Lower leg skin (tissue), 4 donors: Measurements from ENCODE around the gene ATP8A2. TPM values are rescaled to one million over a fixed set of nuclear protein-coding genes. Genes with fewer than 3 reads are reported as not detected.
"Not testable (repeated sequence)": the region's sequence is repeated elsewhere in the genome, so short reads cannot be mapped to it uniquely, and the experiment has no call there.

ENCODE experiments used
- DNase-seq, 2 donors: peaks; one replicate each; pipeline ENCODE4 v3.0.0-alpha.2; 2019; ENCODE audit warnings: low spot score in 2 of 2
- H3K4me3 ChIP-seq: fragments of 200-600 bp; sonication (generic); 2 replicates; pipeline ENCODE4 v1.5.1; 2017; ENCODE audit warnings: mild to moderate bottlenecking, low read depth; ENCODE audit not compliant: poor library complexity, severe bottlenecking
- POLR2A ChIP-seq, 2 donors: fragments of 450-650 bp; IDR thresholded peaks; one replicate each; pipeline ENCODE4 v1.6.1; 2016 to 2017; ENCODE audit warnings: antibody characterized with exemption in 2 of 2, mild to moderate bottlenecking in 1 of 2, moderate library complexity in 1 of 2
- WGBS, 2 donors: methylation state at CpG; one replicate each; pipeline ENCODE4 v1.1.5; 2018; 5-methylcytosine and 5-hydroxymethylcytosine counted together
- intact Hi-C: fragments of 100-400 bp; cut with DNase I; formaldehyde crosslinking; loops from one replicate; pipeline ENCODE4 v1.15.0; 2023; ENCODE audit warnings: low total_unique reads
- total RNA-seq, 4 donors: library from RNA; depleted of rRNA; stranded (reverse); fragments of >200 nt; gene quantifications; one replicate each; pipeline ENCODE4 v1.1.0, GENCODE V29; 2016
- TF ChIP-seq, protein P1 (sequence below), 3 donors: fragments of 450-650 bp; IDR thresholded peaks; one replicate each; pipeline ENCODE4 v1.5.1; 2016; ENCODE audit warnings: antibody characterized with exemption in 3 of 3, mild to moderate bottlenecking in 3 of 3, moderate library complexity in 2 of 3

The ATP8A2 gene
- total RNA-seq, 4 donors from 2014 or later: 0.05 to 0.23 TPM; not detected in 2

DNA sequence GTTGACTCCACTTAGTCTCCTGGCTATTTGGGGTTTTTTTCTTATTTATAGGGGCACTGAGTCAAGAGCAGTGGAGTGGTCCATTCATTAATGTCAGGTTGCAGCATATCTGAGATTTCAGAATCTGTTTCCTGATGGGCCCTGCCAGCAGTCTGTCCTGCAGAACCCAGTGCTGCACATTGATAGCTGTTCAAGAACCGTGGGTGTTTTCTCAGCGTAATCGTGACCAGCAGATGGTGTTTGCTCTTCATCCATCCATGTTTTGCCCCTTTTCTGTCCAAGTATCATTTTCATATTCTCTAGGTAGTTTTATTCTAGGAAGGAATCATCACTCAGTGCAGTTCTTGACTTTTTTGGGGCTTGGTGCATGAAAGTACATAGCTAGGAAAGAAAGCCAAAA, 166.5 kb downstream of the ATP8A2 start:
- 56 to 75% methylated on average over 3 of the region's 3 CpGs for WGBS, 2 donors
- no peak overlapping the region for H3K4me3 ChIP-seq
- intact Hi-C loops: no loop called here
- no peak for DNase-seq
- TF ChIP-seq, protein P1, sequence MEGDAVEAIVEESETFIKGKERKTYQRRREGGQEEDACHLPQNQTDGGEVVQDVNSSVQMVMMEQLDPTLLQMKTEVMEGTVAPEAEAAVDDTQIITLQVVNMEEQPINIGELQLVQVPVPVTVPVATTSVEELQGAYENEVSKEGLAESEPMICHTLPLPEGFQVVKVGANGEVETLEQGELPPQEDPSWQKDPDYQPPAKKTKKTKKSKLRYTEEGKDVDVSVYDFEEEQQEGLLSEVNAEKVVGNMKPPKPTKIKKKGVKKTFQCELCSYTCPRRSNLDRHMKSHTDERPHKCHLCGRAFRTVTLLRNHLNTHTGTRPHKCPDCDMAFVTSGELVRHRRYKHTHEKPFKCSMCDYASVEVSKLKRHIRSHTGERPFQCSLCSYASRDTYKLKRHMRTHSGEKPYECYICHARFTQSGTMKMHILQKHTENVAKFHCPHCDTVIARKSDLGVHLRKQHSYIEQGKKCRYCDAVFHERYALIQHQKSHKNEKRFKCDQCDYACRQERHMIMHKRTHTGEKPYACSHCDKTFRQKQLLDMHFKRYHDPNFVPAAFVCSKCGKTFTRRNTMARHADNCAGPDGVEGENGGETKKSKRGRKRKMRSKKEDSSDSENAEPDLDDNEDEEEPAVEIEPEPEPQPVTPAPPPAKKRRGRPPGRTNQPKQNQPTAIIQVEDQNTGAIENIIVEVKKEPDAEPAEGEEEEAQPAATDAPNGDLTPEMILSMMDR (IDR thresholded peaks at IDR 0.05): no peak
- TF ChIP-seq POLR2A (IDR thresholded peaks at IDR 0.05): no peak

DNA sequence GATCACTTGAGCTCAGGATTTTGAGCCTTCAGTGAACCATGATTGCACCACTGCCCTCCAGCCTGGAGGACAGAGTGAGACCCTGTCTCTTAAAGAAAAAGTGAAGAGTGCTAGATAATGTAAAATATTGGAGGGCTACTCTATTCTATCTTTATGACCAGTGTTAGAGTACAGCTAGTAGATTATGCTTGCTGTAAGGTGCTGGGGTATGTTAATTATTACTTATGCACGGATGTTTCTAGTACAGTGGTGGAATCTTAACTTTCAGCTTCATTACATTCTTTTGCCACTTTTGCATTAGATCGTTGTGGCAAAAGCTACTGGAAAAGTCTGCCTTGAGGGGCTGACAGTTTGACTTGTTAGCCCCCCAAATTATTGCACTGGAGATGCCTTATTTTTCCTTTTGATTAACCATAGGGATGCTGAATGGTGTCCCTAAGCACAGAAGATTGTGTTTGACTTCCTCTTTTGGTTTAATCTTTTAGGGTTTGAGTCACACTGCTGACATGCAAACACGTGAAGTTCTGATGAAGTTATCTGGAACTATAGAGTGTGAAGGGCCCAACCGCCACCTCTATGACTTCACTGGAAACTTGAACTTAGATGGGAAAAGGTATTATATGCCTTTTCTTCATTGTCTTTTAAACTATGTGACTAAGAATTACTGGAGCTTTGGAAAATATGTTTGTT, 169.8 kb downstream of the ATP8A2 start:
- WGBS, 2 donors: 67 to 73% methylated on average over 4 of the region's 4 CpGs
- DNase-seq: no peak
- TF ChIP-seq, protein P1 (IDR thresholded peaks at IDR 0.05): no peak
- no peak for TF ChIP-seq POLR2A (IDR thresholded peaks at IDR 0.05)
- intact Hi-C loops: no loop called here
- no peak overlapping the region for H3K4me3 ChIP-seq

DNA sequence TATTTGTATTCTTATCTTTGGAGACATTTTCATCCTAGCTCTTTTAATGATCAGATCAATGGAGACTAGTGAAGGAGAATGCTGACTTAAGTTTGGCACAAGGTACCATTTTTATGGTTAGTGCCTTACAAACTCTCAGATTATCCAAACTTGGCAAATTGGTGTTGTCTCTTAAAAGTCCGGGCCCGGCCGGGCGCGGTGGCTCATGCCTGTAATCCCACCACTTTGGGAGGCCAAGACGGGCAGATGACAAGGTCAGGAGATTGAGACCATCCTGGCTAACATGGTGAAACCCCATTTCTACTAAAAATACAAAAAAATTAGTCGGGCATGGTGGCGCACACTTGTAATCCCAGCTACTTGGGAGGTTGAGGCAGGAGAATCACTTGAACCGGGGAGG, 177.2 kb downstream of the ATP8A2 start:
- DNase-seq, H3K4me3 ChIP-seq, intact Hi-C loops: not testable (repeated sequence)
- WGBS, 2 donors: 91 to 95% methylated on average over 9 of the region's 9 CpGs

DNA sequence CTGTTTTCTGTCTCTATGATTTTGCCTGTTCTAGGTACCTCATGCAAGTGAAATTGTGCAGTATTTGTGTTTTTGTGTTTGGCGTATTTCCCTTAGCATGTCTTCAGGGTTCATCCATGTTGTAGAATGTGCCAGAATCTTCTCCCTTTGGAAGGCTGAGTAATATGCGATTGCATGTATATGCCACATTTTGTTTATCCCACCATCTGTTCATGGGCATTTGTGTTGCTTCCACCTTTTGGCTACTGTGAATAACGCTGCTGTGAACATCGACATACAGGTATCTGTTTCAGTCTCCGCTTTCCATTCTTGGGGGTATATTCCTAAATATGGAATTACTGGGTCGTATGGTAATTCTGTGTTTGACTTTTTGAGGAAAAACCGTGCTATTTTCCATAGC, 190.0 kb downstream of the ATP8A2 start:
- no peak overlapping the region for H3K4me3 ChIP-seq
- intact Hi-C loops: no loop called here
- TF ChIP-seq, protein P1 (IDR thresholded peaks at IDR 0.05): no peak
- WGBS, 2 donors: 84 to 87% methylated on average over 7 of the region's 7 CpGs
- DNase-seq: no peak

DNA sequence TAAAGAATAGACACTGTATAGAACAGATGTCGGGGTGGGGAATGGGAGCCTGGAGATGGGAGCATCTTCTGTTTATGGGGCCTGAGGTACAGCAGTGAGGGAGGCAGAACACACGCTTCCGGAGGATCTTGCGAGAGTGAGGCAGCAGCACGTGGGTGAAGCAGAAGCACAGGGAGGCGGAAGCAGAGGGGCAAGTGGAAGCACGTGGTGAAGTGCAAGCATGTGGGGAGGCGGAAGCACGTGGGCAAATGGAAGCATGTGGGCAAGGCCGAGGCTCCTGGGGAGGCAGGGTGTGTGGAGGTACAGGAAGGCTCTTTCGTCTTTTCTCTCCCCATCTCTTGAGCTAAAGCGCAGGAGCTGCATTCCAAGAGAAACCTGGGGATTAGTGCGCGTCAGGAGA, 198.4 kb downstream of the ATP8A2 start:
- H3K4me3 ChIP-seq: no peak overlapping the region
- TF ChIP-seq, protein P1 (IDR thresholded peaks at IDR 0.05): no peak
- no peak for TF ChIP-seq POLR2A (IDR thresholded peaks at IDR 0.05)
- intact Hi-C loops: no loop called here
- no peak for DNase-seq
- WGBS, 2 donors: 64 to 72% methylated on average over 14 of the region's 14 CpGs

DNA sequence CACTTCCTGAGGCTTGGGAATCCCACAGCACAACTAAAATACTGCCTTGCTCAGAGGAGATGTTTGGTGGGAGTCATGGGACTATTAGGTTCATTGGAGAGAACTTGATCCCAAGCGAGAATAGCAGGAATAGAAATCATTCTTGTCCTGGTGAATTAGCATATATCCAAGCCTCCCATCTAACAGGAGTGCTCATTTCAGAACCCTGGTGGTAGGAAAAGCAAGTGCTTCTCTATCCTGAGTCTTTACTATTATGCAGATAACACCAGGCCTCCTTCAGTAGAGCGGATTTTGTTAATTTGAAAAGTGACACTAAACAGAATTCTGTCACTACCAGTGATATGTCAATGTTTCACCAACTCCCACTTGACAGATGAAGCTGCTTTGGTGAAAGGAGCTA, 199.5 kb downstream of the ATP8A2 start:
- H3K4me3 ChIP-seq: no peak overlapping the region
- TF ChIP-seq POLR2A (IDR thresholded peaks at IDR 0.05): no peak
- TF ChIP-seq, protein P1 (IDR thresholded peaks at IDR 0.05): no peak
- no peak for DNase-seq
- 94 to 97% methylated on average over 2 of the region's 2 CpGs for WGBS, 2 donors
- intact Hi-C loops: no loop called here

DNA sequence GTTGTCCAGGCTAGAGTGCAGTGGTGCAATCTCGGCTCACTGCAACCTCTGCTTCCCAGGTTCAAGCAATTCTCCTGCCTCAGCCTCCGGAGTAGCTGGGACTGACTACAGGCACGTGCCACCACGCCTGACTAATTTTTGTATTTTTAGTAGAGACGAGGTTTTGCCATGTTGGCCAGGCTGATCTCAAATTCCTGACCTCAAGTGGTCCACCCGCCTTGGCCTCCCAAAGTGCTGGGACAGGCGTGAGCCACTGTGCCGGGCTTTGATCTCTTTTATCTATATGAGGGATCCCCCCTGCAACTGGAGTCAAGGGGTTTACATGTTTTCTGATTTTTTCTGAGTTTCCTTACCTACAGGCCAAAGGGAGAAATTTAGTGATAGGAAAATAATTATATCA, 200.4 kb downstream of the ATP8A2 start:
- DNase-seq, H3K4me3 ChIP-seq, intact Hi-C loops: not testable (repeated sequence)
- 79 to 86% methylated on average over 8 of the region's 8 CpGs for WGBS, 2 donors
